Transverse colon (tissue), 4 donors: ENCODE data around the gene RAD51D. TPM values are rescaled to one million over a fixed set of nuclear protein-coding genes. Genes with fewer than 3 reads are reported as not detected.

Source experiments
- DNase-seq: peaks from one replicate; pipeline ENCODE4 v3.0.0-alpha.2; 2019
- H3K27ac ChIP-seq, 4 donors: fragments of 200-600 bp; sonication (generic); 2 replicates each; pipeline ENCODE4 v1.5.1; 2016 to 2018; ENCODE audit warnings: inconsistent platforms in 4 of 4
- H3K27me3 ChIP-seq: fragments of 200-600 bp; sonication (generic); 2 replicates; pipeline ENCODE4 v1.5.1; 2017; ENCODE audit warnings: inconsistent platforms
- H3K36me3 ChIP-seq, 4 donors: fragments of 200-600 bp; sonication (generic); 2 replicates each; pipeline ENCODE4 v1.5.1; 2017 to 2019; ENCODE audit warnings: inconsistent platforms in 4 of 4
- H3K4me1 ChIP-seq, 4 donors: fragments of 200-600 bp; sonication (generic); 2 replicates each; pipeline ENCODE4 v1.5.1; 2017 to 2020; ENCODE audit warnings: inconsistent platforms in 4 of 4
- H3K4me3 ChIP-seq, 4 donors: fragments of 200-600 bp; sonication (generic); 1 replicate in 1 of 4; 2 replicates in 3 of 4; pipeline versions ENCODE4 v1.5.1 to v1.6.1; 2017 to 2019; ENCODE audit warnings: inconsistent platforms in 4 of 4
- H3K9me3 ChIP-seq, 2 donors: fragments of 200-600 bp; sonication (generic); 2 replicates each; pipeline ENCODE4 v1.5.1; 2017 to 2019; ENCODE audit warnings: inconsistent platforms in 2 of 2
- EP300 ChIP-seq: sonication (generic); formaldehyde crosslinking; IDR thresholded peaks from one replicate; pipeline ENCODE4 v1.6.1; 2017; ENCODE audit warnings: antibody characterized with exemption, low read depth
- POLR2A ChIP-seq: fragments of 450-650 bp; IDR thresholded peaks from one replicate; pipeline ENCODE4 v1.6.1; 2016; ENCODE audit warnings: antibody characterized with exemption, mild to moderate bottlenecking, moderate library complexity
- POLR2AphosphoS5 ChIP-seq, 3 donors: sonication (generic); formaldehyde crosslinking; IDR thresholded peaks; one replicate each; pipeline ENCODE4 v1.6.1; 2016; ENCODE audit warnings: antibody characterized with exemption in 3 of 3
- WGBS, 2 donors: methylation state at CpG; one replicate each; pipeline ENCODE4 v1.1.5; 2018; ENCODE audit warnings: low coverage in 1 of 2; 5-methylcytosine and 5-hydroxymethylcytosine counted together
- in situ Hi-C, 4 donors: fragments of 200-750 bp; cut with MboI; loops; one replicate each; pipeline versions ENCODE4 v1.15.0 to v1.15.1; 2017; ENCODE audit warnings: low sequenced_read_pairs in 3 of 4, low pct_ligation_motif_present in 1 of 4, low pct_unique_long_range_greater_than_20kb in 1 of 4
- intact Hi-C: fragments of 100-400 bp; cut with DNase I; formaldehyde crosslinking; loops from one replicate; pipeline ENCODE4 v1.15.1; 2023; ENCODE audit warnings: low total_unique reads
- total RNA-seq, 4 donors: library from RNA; depleted of rRNA; stranded (reverse); fragments of >200 nt; gene quantifications; one replicate each; pipeline ENCODE4 v1.1.0, GENCODE V29; 2016
- TF ChIP-seq, protein P1 (sequence below), 5 experiments: fragments of 200-600 bp in 3 of 5; fragments of 450-650 bp in 2 of 5; sonication (generic) in 3 of 5; IDR thresholded peaks; 1 replicate in 2 of 5; 2 replicates in 3 of 5; pipeline ENCODE4 v1.5.1; 2016 to 2017; ENCODE audit warnings: antibody characterized with exemption in 5 of 5, inconsistent platforms in 3 of 5, mild to moderate bottlenecking in 2 of 5, moderate library complexity in 1 of 5

RAD51D gene
- total RNA-seq, 4 donors from 2014 or later, result 5.6 to 60.3 (median 7.8) TPM

- Histone ChIP-seq H3K4me1 (peaks cover 0 to 18% (median 13%) of the 10 kb centered on the region in 4 donors), H3K27me3 (no peaks in the 10 kb centered on the region), H3K27ac (no peak overlapping the region), H3K9me3 (no peaks in the 10 kb centered on the region), H3K36me3 (no peaks in the 10 kb centered on the region), H3K4me3 (peak overlapping the region in 3 of 4 donors; percentile 76 to 91 (median 81))
- intact Hi-C loops, result no loop called here
- TF ChIP-seq, protein P1, sequence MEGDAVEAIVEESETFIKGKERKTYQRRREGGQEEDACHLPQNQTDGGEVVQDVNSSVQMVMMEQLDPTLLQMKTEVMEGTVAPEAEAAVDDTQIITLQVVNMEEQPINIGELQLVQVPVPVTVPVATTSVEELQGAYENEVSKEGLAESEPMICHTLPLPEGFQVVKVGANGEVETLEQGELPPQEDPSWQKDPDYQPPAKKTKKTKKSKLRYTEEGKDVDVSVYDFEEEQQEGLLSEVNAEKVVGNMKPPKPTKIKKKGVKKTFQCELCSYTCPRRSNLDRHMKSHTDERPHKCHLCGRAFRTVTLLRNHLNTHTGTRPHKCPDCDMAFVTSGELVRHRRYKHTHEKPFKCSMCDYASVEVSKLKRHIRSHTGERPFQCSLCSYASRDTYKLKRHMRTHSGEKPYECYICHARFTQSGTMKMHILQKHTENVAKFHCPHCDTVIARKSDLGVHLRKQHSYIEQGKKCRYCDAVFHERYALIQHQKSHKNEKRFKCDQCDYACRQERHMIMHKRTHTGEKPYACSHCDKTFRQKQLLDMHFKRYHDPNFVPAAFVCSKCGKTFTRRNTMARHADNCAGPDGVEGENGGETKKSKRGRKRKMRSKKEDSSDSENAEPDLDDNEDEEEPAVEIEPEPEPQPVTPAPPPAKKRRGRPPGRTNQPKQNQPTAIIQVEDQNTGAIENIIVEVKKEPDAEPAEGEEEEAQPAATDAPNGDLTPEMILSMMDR (IDR thresholded peaks at IDR 0.05), result peak in 1 of 5 experiments; percentile 4
- TF ChIP-seq EP300 (no peak), POLR2A (no peak), POLR2AphosphoS5 (IDR thresholded peaks at IDR 0.05) (no peak)
- in situ Hi-C loops, result loop anchor here in 1 of 4 donors (25.0 kb wide), 3 partner anchors 555 to 730 kb away; partner anchors contain the start of genes RASL10B and TMEM132E
- 69% methylated on average over 8 of the region's 8 CpGs; no CpG with 5 or more reads in 1 of the 2 donors for WGBS, 2 donors
- DNase-seq, result no peak
Measured at GRCh38 chr17:35142467-35142796, 22.8 kb upstream of the RAD51D start.

DNA sequence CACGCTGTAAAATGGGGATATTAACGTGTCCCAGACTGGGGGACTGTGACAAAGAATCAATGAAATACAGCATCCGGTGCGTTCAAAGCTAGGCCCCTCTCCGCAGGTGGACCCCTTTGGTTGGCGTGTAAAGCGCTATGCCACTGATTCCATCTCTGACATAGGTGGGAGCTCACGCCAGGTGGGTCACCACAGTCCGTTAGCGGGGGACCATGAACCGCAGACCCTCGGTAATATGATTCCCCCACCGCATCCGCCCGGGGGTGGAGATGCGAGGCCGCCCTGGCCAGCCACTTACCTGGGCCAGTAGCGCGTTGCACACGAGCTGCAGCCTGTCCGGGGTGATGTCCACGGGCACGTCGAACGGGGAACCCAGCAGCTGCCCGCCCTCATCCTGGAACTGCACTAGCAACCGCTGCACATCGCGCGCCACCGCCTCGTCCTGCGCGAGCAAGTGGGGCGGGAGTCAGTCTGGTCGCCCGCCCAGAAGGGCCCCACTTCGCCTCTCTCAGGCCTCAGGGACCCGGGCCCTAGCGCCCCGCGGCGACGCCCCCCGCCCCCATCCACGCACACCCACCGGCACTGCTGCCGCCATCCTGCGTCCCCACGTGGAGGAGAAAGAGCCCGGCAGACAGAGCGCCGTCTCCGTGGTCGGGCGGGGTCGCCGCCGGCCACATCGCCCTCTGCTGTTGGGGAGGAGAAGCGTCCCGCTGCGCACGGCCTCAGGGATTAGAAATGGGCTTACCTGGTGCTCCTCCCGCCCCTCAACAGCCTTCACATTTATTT, 22.2 kb upstream of the RAD51D start, which contains the start of gene NLE1:
Gene NLE1, minus strand, starts transcription at position 623 of the 786 bp plus-strand sequence. Its CDS starts 28 bp downstream, at position 595.
- peak; percentile 84 for DNase-seq
- 0 to 1% methylated on average over 11 to 50 of the region's 65 CpGs for WGBS, 2 donors
- no peaks in the 10 kb centered on the region for H3K36me3 ChIP-seq
- no peaks in the 10 kb centered on the region for H3K9me3 ChIP-seq
- intact Hi-C loops (no loop called here), in situ Hi-C loops (loop anchor here in 1 of 4 donors (25.0 kb wide), 3 partner anchors 555 to 730 kb away; partner anchors contain the start of genes RASL10B and TMEM132E)
- H3K27ac ChIP-seq, result peak within 1 kb of the TSS in 3 of 4 donors; percentile 35 to 63 (median 46)
- peak within 1 kb of the TSS; percentile 59 to 91 (median 78) for H3K4me3 ChIP-seq
- peaks cover 0 to 18% (median 13%) of the 10 kb centered on the region in 4 donors for H3K4me1 ChIP-seq
- TF ChIP-seq EP300 (no peak), POLR2AphosphoS5 (IDR thresholded peaks at IDR 0.05) (peak; percentile 40 to 61 (median 54)), POLR2A (peak; percentile 33)
- TF ChIP-seq, protein P1 (IDR thresholded peaks at IDR 0.05), result peak; percentile 81 to 96 (median 94)
- H3K27me3 ChIP-seq, result no peaks in the 10 kb centered on the region

DNA sequence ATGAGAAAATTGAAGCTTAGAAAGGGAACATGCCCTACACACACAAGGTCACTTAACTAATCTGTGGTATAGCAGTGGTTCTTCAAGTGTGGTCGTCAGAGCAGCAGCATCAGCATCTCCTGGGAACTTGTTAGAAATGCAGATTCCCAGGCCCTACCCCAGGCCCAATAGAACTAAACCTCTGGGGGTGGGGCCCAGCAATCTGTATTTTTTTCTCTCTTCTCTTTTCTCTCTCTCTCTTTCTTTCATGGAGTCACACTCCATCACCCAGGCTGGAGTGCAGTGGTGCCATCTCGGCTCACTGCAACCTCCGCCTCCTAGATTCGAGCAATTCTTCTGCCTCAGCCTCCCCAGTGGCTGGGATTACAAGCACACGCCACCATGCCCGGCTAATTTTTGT, 18.6 kb upstream of the RAD51D start:
- Histone ChIP-seq H3K27ac (no peak overlapping the region), H3K27me3 (no peaks in the 10 kb centered on the region), H3K4me3 (no peak overlapping the region), H3K9me3 (no peaks in the 10 kb centered on the region), H3K36me3 (peaks cover 0 to 17% (median 6%) of the 10 kb centered on the region in 4 donors), H3K4me1 (peaks cover 0 to 18% (median 13%) of the 10 kb centered on the region in 4 donors)
- 83 to 97% methylated on average over 1 to 6 of the region's 6 CpGs for WGBS, 2 donors
- intact Hi-C loops, result no loop called here
- in situ Hi-C loops, result loop anchor here in 1 of 4 donors (25.0 kb wide), 3 partner anchors 551 to 726 kb away; partner anchors contain the start of genes RASL10B and TMEM132E
- TF ChIP-seq POLR2AphosphoS5 (IDR thresholded peaks at IDR 0.05) (no peak), EP300 (no peak), POLR2A (no peak)
- TF ChIP-seq, protein P1 (IDR thresholded peaks at IDR 0.05), result no peak
- DNase-seq, result no peak

- in situ Hi-C loops (loop anchor here in 1 of 4 donors (25.0 kb wide), 3 partner anchors 548 to 723 kb away; partner anchors contain the start of genes RASL10B and TMEM132E), intact Hi-C loops (no loop called here)
- TF ChIP-seq POLR2A, result no peak
- TF ChIP-seq, protein P1 (IDR thresholded peaks at IDR 0.05), result no peak
- no peak for TF ChIP-seq POLR2AphosphoS5 (IDR thresholded peaks at IDR 0.05)
- no peak for TF ChIP-seq EP300
- H3K9me3 ChIP-seq, result no peaks in the 10 kb centered on the region
- H3K27me3 ChIP-seq, result no peaks in the 10 kb centered on the region
- WGBS, 2 donors, result 87 to 100% methylated on average over 3 to 6 of the region's 6 CpGs
- no peak overlapping the region for H3K27ac ChIP-seq
- no peak overlapping the region for H3K4me3 ChIP-seq
- H3K36me3 ChIP-seq, result peaks cover 0 to 17% (median 6%) of the 10 kb centered on the region in 4 donors
- H3K4me1 ChIP-seq, result peaks cover 0 to 2% (median 0%) of the 10 kb centered on the region in 4 donors
- DNase-seq, result no peak
Measured at GRCh38 chr17:35135322-35135721, 15.7 kb upstream of the RAD51D start.
